SK-N-SH (cell line): ENCODE data around the gene CPNE1. TPM values are rescaled to one million over a fixed set of nuclear protein-coding genes. Genes with fewer than 3 reads are reported as not detected.

Experiments used
- CTCF ChIA-PET: fragments of 300-600, 350-600 bp; formaldehyde crosslinking; extraction: SDS; loops from one replicate; lab custom pipeline; 2021; lab: Yijun Ruan, JAX
- POLR2A ChIA-PET: fragments of 350-600 bp; sonication (Branson Sonifier 250); formaldehyde crosslinking; extraction: SDS; loops from one replicate; lab custom pipeline; 2020; ENCODE audit warnings: antibody characterized with exemption, inconsistent platforms; lab: Yijun Ruan, JAX
- DNase-seq: peaks from one replicate; pipeline ENCODE4 v3.0.0; 2012
- H2AFZ ChIP-seq: fragments of 200-600 bp; sonication (generic); 2 replicates; pipeline ENCODE4 v1.8.1; 2016; ENCODE audit warnings: antibody characterized with exemption, mild to moderate bottlenecking, low read depth
- H3F3A ChIP-seq: fragments of 200-600 bp; sonication (generic); replicated peaks from 2 replicates; pipeline ENCODE3; 2016; ENCODE audit warnings: antibody characterized with exemption, mild to moderate bottlenecking; ENCODE audit not compliant: insufficient read depth
- H3K27ac ChIP-seq, 2 experiments: fragments of 200-500 bp in 1 of 2; fragments of 200-600 bp in 1 of 2; sonication (Bioruptor generic) in 1 of 2; sonication (generic), shearing (Covaris generic) in 1 of 2; 2 replicates each; pipeline versions ENCODE4 v1.5.1 to v1.6.1; 2014 to 2016; ENCODE audit warnings: low read depth in 2 of 2, inconsistent platforms in 1 of 2, low read length in 1 of 2, mild to moderate bottlenecking in 1 of 2, mixed read lengths in 1 of 2
- H3K27me3 ChIP-seq: fragments of 200-600 bp; sonication (generic), shearing (Covaris generic); 2 replicates; pipeline ENCODE4 v1.6.1; 2016; ENCODE audit warnings: mixed run types; ENCODE audit not compliant: insufficient read depth
- H3K36me3 ChIP-seq, 2 experiments: fragments of 200-500 bp in 1 of 2; fragments of 200-600 bp in 1 of 2; sonication (Bioruptor generic) in 1 of 2; sonication (generic) in 1 of 2; replicated peaks in 1 of 2; 2 replicates each; pipeline versions ENCODE3 to v1.5.1; 2014 to 2016; ENCODE audit warnings: low read length in 1 of 2, mild to moderate bottlenecking in 1 of 2; ENCODE audit not compliant: insufficient read depth in 2 of 2, control insufficient read depth in 1 of 2
- H3K4me1 ChIP-seq, 2 experiments: fragments of 200-500 bp in 1 of 2; fragments of 200-600 bp in 1 of 2; sonication (Bioruptor generic) in 1 of 2; sonication (generic), shearing (Covaris generic) in 1 of 2; 2 replicates each; pipeline versions ENCODE4 v1.5.1 to v1.6.1; 2014 to 2016; ENCODE audit warnings: low read depth in 1 of 2, low read length in 1 of 2, mixed run types in 1 of 2; ENCODE audit not compliant: insufficient read depth in 2 of 2, control insufficient read depth in 1 of 2
- H3K4me2 ChIP-seq: fragments of 200-600 bp; sonication (generic), shearing (Covaris generic); 2 replicates; pipeline ENCODE4 v1.6.1; 2017; ENCODE audit warnings: mixed run types
- H3K4me3 ChIP-seq, 2 experiments: fragments of 200-500 bp in 1 of 2; fragments of 200-600 bp in 1 of 2; sonication (Bioruptor generic) in 1 of 2; sonication (generic), shearing (Covaris generic) in 1 of 2; 2 replicates each; pipeline versions ENCODE4 v1.5.1 to v1.8.1; 2014 to 2016; ENCODE audit warnings: low read depth in 2 of 2, inconsistent platforms in 1 of 2, low read length in 1 of 2, mild to moderate bottlenecking in 1 of 2, mixed read lengths in 1 of 2, moderate library complexity in 1 of 2
- H3K79me2 ChIP-seq: fragments of 200-600 bp; sonication (generic); 2 replicates; pipeline ENCODE4 v1.8.1; 2017; ENCODE audit warnings: mild to moderate bottlenecking; ENCODE audit not compliant: insufficient read depth
- H3K9ac ChIP-seq: fragments of 200-600 bp; sonication (generic); 2 replicates; pipeline ENCODE4 v1.6.1; 2017; ENCODE audit warnings: mixed run types
- H3K9me2 ChIP-seq: fragments of 200-600 bp; sonication (generic); 2 replicates; pipeline ENCODE4 v1.6.1; 2017; ENCODE audit warnings: mixed run types
- H3K9me3 ChIP-seq: fragments of 200-600 bp; sonication (generic); 2 replicates; pipeline ENCODE4 v1.6.1; 2017; ENCODE audit warnings: mixed run types, mild to moderate bottlenecking, moderate library complexity
- H4K20me1 ChIP-seq: fragments of 200-600 bp; sonication (generic); 2 replicates; pipeline ENCODE4 v1.6.1; 2017; ENCODE audit warnings: mild to moderate bottlenecking, mixed run types; ENCODE audit not compliant: insufficient read depth
- CHD2 ChIP-seq: fragments of 150-350 bp; IDR thresholded peaks from 2 replicates; pipeline ENCODE4 v1.6.1; 2018; ENCODE audit warnings: low read length; ENCODE audit not compliant: partially characterized antibody
- ELF1 ChIP-seq: IDR thresholded peaks from 2 replicates; pipeline ENCODE4 v1.4.0; 2012
- EZH2phosphoT487 ChIP-seq: fragments of 200-600 bp; sonication (generic); IDR thresholded peaks from 2 replicates; pipeline ENCODE4 v1.6.1; 2017; ENCODE audit warnings: low read depth, mixed run types, mild to moderate bottlenecking, antibody characterized with exemption, moderate library complexity, borderline replicate concordance
- FOSL2 ChIP-seq: IDR thresholded peaks from 2 replicates; pipeline ENCODE4 v1.4.0; 2012; ENCODE audit warnings: low read depth, mild to moderate bottlenecking, moderate library complexity, borderline replicate concordance
- FOXM1 ChIP-seq: IDR thresholded peaks from 2 replicates; pipeline ENCODE4 v1.4.0; 2012; ENCODE audit warnings: low read depth, mild to moderate bottlenecking
- GABPA ChIP-seq: IDR thresholded peaks from 2 replicates; pipeline ENCODE4 v1.4.0; 2012; ENCODE audit warnings: low read depth, mild to moderate bottlenecking
- GATA2 ChIP-seq: sonication (generic); formaldehyde crosslinking; IDR thresholded peaks from 2 replicates; pipeline ENCODE4 v1.5.0; 2020; ENCODE audit warnings: mild to moderate bottlenecking, missing genetic modification reagents
- MXI1 ChIP-seq: IDR thresholded peaks from 2 replicates; pipeline ENCODE4 v1.6.1; 2012; ENCODE audit warnings: mild to moderate bottlenecking, low read depth, low read length, improper control_type of control experiment
- NFIC ChIP-seq: IDR thresholded peaks from 2 replicates; pipeline ENCODE4 v1.4.0; 2012; ENCODE audit warnings: borderline replicate concordance
- RCOR1 ChIP-seq: fragments of 150-350 bp; IDR thresholded peaks from 2 replicates; pipeline ENCODE4 v1.6.1; 2017; ENCODE audit warnings: antibody characterized with exemption, low read length
- RXRA ChIP-seq: IDR thresholded peaks from 2 replicates; pipeline ENCODE4 v1.4.0; 2012; ENCODE audit warnings: low read depth, mild to moderate bottlenecking, borderline replicate concordance
- SIN3A ChIP-seq: IDR thresholded peaks from 2 replicates; pipeline ENCODE4 v1.6.1; 2012; ENCODE audit warnings: low read depth, mild to moderate bottlenecking, low read length, moderate library complexity, borderline replicate concordance
- SMC3 ChIP-seq: IDR thresholded peaks from 2 replicates; pipeline ENCODE4 v1.6.1; 2012; ENCODE audit warnings: low read depth, low read length, improper control_type of control experiment
- TCF12 ChIP-seq: IDR thresholded peaks from 2 replicates; pipeline ENCODE4 v1.4.0; 2012
- TEAD4 ChIP-seq: IDR thresholded peaks from 2 replicates; pipeline ENCODE4 v1.4.0; 2012; ENCODE audit warnings: mild to moderate bottlenecking, borderline replicate concordance; ENCODE audit not compliant: insufficient read depth
- USF2 ChIP-seq: fragments of 150-350 bp; IDR thresholded peaks from 2 replicates; pipeline ENCODE4 v1.6.1; 2017; ENCODE audit warnings: antibody characterized with exemption, low read length, low read depth, borderline replicate concordance
- YY1 ChIP-seq: IDR thresholded peaks from 2 replicates; pipeline ENCODE4 v1.4.0; 2012; ENCODE audit warnings: low read depth, mild to moderate bottlenecking
- WGBS: methylation state at CpG from one replicate; pipeline ENCODE4 v1.1.6; 2017; ENCODE audit warnings: low lambda C conversion rate; 5-methylcytosine and 5-hydroxymethylcytosine counted together
- polyA plus RNA-seq, 3 experiments: library from polyadenylated mRNA; depleted of rRNA; stranded (reverse); fragments of >200 nt; gene quantifications; 2 replicates each; pipeline ENCODE4 v1.2.3, GENCODE V29; 2012
- TF ChIP-seq, protein P1 (sequence below): IDR thresholded peaks from 2 replicates; pipeline ENCODE4 v1.4.0; 2012; ENCODE audit warnings: low read depth
- TF ChIP-seq, protein P2 (sequence below): IDR thresholded peaks from 2 replicates; pipeline ENCODE4; 2012
- TF ChIP-seq, protein P3 (sequence below): IDR thresholded peaks from 2 replicates; pipeline ENCODE4 v1.4.0; 2012; ENCODE audit warnings: low read depth, borderline replicate concordance

Gene CPNE1
- polyA plus RNA-seq, 1 of the 3 experiments (the other 2 are of a cell fraction): 279 TPM

DNA sequence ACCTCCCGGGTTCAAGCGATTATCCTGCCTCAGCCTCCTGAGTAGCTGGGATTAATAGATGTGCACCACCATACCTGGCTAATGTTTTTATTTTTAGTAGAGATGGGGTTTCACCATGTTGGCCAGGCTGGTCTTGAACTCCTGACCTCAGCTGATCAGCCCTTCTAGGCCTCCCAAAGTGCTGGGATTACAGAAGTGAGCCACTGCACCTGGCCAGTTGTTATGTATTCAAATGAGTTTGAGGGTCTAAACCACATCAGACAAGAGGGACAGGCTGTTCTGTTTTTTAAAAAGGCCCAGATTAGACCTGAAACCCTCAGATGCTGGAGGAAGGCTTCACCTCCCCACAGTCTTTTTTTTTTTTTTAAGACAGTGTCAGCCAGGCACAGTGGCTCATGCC, 53.2 kb downstream of the CPNE1 start:
- no peak for TF ChIP-seq TCF12
- TF ChIP-seq, protein P1, sequence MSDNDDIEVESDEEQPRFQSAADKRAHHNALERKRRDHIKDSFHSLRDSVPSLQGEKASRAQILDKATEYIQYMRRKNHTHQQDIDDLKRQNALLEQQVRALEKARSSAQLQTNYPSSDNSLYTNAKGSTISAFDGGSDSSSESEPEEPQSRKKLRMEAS: no peak
- no peak for TF ChIP-seq SMC3
- TF ChIP-seq GATA2 (CRISPR knock-in tag): no peak
- TF ChIP-seq FOSL2: no peak
- no peak for TF ChIP-seq FOXM1
- TF ChIP-seq ELF1: no peak
- TF ChIP-seq, protein P2, sequence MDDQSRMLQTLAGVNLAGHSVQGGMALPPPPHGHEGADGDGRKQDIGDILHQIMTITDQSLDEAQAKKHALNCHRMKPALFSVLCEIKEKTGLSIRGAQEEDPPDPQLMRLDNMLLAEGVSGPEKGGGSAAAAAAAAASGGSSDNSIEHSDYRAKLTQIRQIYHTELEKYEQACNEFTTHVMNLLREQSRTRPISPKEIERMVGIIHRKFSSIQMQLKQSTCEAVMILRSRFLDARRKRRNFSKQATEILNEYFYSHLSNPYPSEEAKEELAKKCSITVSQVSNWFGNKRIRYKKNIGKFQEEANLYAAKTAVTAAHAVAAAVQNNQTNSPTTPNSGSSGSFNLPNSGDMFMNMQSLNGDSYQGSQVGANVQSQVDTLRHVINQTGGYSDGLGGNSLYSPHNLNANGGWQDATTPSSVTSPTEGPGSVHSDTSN: no peak
- no peak for TF ChIP-seq EZH2phosphoT487
- no peak for TF ChIP-seq CHD2
- no peak for TF ChIP-seq RCOR1
- no peak for TF ChIP-seq GABPA
- TF ChIP-seq, protein P3, sequence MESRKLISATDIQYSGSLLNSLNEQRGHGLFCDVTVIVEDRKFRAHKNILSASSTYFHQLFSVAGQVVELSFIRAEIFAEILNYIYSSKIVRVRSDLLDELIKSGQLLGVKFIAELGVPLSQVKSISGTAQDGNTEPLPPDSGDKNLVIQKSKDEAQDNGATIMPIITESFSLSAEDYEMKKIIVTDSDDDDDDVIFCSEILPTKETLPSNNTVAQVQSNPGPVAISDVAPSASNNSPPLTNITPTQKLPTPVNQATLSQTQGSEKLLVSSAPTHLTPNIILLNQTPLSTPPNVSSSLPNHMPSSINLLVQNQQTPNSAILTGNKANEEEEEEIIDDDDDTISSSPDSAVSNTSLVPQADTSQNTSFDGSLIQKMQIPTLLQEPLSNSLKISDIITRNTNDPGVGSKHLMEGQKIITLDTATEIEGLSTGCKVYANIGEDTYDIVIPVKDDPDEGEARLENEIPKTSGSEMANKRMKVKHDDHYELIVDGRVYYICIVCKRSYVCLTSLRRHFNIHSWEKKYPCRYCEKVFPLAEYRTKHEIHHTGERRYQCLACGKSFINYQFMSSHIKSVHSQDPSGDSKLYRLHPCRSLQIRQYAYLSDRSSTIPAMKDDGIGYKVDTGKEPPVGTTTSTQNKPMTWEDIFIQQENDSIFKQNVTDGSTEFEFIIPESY: no peak
- H4K20me1 ChIP-seq: no peaks in the 10 kb centered on the region
- WGBS: 95% methylated on average over 2 of the region's 2 CpGs
- no peak overlapping the region for H3K27ac ChIP-seq
- no peak for DNase-seq
- CTCF ChIA-PET: interaction anchor here (1.7 kb wide), 1 partner anchor 8 kb away, joined by 5 read pairs; no protein-coding TSS in a partner anchor
- H3K4me3 ChIP-seq: no peak overlapping the region
- no peaks in the 10 kb centered on the region for H3K79me2 ChIP-seq
- no peaks in the 10 kb centered on the region for H3K9me2 ChIP-seq
- POLR2A ChIA-PET: no interaction called here
- H2AFZ ChIP-seq: no peak overlapping the region
- no peaks in the 10 kb centered on the region for H3K27me3 ChIP-seq
- H3K4me2 ChIP-seq: no peak overlapping the region
- no peaks in the 10 kb centered on the region for H3K4me1 ChIP-seq
- H3F3A ChIP-seq: peaks cover 4% of the 10 kb centered on the region
- H3K9ac ChIP-seq: no peak overlapping the region
- H3K9me3 ChIP-seq: no peaks in the 10 kb centered on the region
- H3K36me3 ChIP-seq: no peaks in the 10 kb centered on the region

DNA sequence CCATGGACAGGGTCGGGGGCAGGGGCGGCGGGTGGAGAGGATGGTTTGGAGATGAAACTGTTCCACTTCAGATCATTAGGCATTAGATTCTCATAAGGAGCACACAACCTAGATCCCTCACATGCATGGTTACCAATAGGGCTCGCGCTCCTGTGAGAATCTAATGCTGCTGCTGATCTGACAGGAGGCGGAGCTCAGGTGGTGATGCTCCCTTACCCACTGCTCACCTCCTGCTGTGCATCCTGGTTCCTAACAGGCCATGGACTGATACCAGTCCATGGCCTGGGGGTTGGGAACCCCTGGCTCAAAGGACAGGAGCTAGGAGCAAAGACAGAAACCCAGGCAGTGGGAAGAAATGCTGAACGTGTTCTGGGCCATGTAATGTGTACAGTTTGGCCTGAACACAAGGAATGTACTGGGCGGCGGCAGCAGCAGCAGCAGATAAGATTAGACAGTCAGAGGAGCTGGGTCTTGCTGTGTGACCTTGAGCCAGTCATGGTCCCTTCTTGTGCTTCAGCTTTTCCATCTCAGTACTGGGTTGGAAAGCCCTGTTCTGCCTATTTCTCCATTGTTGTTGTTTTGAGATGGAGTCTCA, 53.8 kb downstream of the CPNE1 start:
- no peaks in the 10 kb centered on the region for H3K27me3 ChIP-seq
- no peak overlapping the region for H2AFZ ChIP-seq
- H4K20me1 ChIP-seq: no peaks in the 10 kb centered on the region
- 85% methylated on average over 9 of the region's 9 CpGs for WGBS
- H3K4me2 ChIP-seq: no peak overlapping the region
- no peak overlapping the region for H3K27ac ChIP-seq
- no peaks in the 10 kb centered on the region for H3K36me3 ChIP-seq
- DNase-seq: no peak
- no peaks in the 10 kb centered on the region for H3K9me3 ChIP-seq
- ChIA-PET POLR2A (no interaction called here), CTCF (interaction anchor here (1.7 kb wide), 1 partner anchor 9 kb away, joined by 5 read pairs; no protein-coding TSS in a partner anchor)
- H3K4me1 ChIP-seq: no peaks in the 10 kb centered on the region
- peaks cover 3% of the 10 kb centered on the region for H3F3A ChIP-seq
- H3K9me2 ChIP-seq: no peaks in the 10 kb centered on the region
- no peaks in the 10 kb centered on the region for H3K79me2 ChIP-seq
- no peak overlapping the region for H3K9ac ChIP-seq
- H3K4me3 ChIP-seq: no peak overlapping the region
- TF ChIP-seq, protein P1: no peak
- TF ChIP-seq, protein P3: no peak
- TF ChIP-seq, protein P2: no peak
- TF ChIP-seq EZH2phosphoT487: no peak
- no peak for TF ChIP-seq USF2
- no peak for TF ChIP-seq RCOR1
- no peak for TF ChIP-seq RXRA
- TF ChIP-seq NFIC: no peak
- TF ChIP-seq SIN3A: no peak
- no peak for TF ChIP-seq MXI1
- TF ChIP-seq TEAD4: no peak
- no peak for TF ChIP-seq YY1
